NAMALWA (cell line): ENCODE data around the gene TRIM6.
"Not testable (repeated sequence)": the region's sequence is repeated elsewhere in the genome, so short reads cannot be mapped to it uniquely, and the experiment has no call there.

ENCODE experiments used
- DNase-seq: peaks from one replicate; pipeline ENCODE4 v3.0.0-alpha.2; 2015; ENCODE audit warnings: low spot score

Gene TRIM6

GRCh38 chr11:5604896-5605295, 8.5 kb downstream of the TRIM6 start:
- DNase-seq, result no peak

- no peak for DNase-seq
These were observed 9.4 kb downstream of the TRIM6 start for GRCh38 chr11:5605849-5606248.

- DNase-seq, result no peak
These were observed 12.4 kb downstream of the TRIM6 start for GRCh38 chr11:5608808-5609207.

DNA sequence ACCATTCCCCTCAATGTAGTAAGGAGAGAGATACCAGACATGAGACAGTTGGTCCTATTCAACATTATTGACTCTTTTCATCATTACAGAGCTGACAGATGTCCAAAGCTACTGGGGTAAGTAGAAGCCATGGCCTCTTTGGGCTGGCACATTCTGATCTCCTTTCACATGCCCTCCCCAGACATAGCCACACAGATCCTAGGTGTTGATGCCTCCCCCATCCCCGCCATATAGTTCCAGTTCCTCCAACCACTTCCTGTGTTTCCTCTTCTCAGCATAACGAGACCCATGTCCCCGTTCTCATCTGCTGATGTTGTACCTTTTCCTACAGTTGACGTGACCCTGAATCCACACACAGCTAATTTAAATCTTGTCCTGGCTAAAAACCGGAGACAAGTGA, 14.0 kb downstream of the TRIM6 start:
- no peak for DNase-seq

GRCh38 chr11:5611627-5612026, 15.2 kb downstream of the TRIM6 start:
- peak; percentile 41 for DNase-seq

DNA sequence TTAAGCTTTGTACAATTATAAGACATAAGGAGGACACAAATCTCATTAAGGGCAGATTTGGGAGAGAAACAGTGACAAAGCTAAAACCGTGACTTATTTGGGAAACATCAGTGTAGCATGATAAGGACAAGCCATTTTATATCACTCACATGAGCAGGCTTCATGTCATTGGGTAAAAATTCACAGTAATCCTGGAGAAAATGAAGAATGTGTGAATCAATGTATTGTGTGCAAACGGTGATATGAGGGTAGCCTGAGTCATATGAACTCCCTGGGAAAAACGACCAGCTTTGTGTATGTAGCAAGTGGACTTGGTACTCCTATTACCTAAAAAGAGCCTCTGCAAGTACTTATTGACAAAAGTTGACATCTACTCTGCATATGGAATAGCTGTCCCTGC, 22.4 kb downstream of the TRIM6 start:
- DNase-seq, result no peak

DNA sequence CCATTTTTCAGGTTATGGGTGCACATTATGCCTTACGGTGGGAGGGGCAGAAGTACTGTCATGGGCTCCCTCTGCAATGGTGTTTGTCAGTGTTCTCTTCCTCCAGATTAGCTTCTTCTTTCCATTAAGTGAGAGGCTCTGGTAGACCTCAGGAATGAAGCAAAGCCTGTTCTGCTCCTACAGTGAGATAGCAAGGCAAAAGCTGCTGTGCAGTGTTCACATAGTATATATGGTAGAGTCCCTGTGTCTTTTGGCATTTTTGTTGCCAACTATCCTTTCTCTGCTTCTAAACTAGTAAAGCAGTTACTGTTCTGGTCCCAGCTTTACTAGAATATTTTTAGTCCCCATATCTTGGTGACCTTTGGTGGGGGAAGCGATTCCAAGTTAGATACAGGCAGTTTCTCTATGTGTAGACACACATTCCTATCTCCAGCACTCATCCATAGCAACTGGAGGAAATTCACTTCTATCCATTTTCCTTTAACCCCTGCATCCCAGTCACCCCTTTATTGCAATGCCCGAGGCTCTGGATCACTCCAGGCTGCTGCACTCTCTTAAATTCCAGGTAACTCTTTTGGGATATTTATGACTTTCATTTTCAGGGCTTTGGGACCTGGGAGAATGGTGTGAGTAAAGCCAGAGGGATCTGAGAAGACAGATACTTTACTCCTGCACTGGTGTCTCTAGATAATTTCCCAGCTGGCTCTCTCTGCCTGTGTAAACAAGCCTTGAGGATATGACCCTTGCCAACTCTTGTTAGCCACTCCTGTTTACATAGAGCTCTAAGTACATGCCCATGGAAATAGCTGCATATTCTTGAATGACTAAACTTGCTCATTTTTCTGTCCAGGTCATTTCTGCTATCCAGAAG, 24.4 kb downstream of the TRIM6 start:
- no peak for DNase-seq

DNA sequence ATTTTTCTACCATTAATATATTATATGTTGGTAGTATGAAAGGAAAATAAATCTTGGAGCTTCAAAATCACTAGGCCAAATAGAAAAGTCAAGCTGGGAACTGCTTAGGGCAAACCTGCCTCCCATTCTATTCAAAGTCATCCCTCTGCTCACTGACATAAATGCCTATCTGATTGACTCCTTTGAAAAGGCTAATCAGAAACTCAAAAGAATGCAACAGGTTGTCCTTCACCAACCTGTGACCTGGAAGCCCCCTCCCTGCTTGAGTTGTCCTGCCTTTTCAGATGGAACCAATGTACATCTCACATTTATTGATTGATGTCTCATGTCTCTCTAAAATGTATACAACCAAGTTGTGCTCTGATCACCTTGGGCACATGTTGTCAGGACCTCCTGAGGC, 25.1 kb downstream of the TRIM6 start:
- no peak for DNase-seq

DNA sequence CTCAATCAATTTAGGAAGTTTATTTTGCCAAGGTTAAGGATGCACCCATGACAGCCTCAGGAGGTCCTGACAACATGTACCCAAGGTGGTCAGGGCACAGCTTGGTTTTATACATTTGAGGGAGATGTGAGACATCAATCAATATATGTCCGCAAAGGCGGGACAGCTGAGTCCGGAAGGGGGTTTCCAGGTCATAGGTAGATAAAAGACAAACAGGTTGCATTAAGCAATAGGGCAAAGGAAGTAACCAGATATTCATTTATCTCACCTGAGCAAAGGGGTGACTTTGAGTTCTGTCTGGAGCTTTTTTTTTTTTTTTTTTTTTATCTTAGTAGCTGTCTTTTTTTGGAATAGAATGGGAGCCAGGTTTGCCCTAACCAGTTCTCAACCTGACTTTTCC, 26.4 kb downstream of the TRIM6 start:
- no peak for DNase-seq

GRCh38 chr11:5624489-5625279, 28.2 kb downstream of the TRIM6 start, which contains the start of gene TRIM34:
TRIM34 (plus strand) TSS chr11:5625001; CDS start chr11:5632332, 7,331 bp downstream.
- DNase-seq, result peak; percentile 95

DNA sequence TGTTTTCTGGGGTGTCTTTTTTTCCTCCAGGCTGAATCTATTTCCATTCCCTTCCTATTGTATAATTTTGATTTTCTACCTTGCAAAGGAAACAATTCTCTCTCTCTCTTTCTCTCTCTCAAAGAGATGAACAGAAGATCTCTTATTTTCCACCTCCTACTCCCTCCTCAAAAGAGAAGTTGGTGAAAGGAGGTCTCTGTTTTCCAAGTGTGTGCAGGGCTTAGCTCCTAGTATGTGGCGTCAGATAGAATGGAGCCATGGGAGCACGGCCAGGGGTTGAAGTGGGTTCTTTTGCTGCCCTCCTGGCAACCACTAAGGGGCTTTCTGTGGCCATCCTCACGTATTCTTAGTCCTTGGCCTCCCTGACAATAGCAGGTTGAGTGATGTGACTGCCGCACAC, 28.8 kb downstream of the TRIM6 start:
- DNase-seq, result no peak

- no peak for DNase-seq
These were observed 29.8 kb downstream of the TRIM6 start for GRCh38 chr11:5626196-5626595.

DNA sequence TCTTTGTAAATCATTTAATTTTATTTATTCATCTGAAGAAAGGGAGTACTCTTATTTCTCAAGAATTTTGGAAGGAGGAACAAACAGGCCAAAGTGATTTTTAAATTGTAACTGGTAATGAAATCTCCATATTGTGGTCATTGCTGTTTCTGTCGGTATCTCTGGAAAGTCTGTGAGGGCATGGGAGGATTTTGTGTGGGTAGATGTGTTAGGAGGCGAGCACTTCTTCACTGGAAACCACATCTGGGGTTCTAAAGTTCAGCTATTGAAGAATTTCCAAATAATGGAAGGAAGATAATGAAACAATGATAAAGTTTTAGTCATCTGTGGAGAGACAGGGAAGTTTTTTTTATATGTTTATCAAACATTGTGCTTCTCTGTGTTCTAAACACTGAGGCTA, 35.0 kb downstream of the TRIM6 start:
- DNase-seq, result no peak

GRCh38 chr11:5631969-5632635, 35.7 kb downstream of the TRIM6 start:
- DNase-seq, result peak; percentile 49

DNA sequence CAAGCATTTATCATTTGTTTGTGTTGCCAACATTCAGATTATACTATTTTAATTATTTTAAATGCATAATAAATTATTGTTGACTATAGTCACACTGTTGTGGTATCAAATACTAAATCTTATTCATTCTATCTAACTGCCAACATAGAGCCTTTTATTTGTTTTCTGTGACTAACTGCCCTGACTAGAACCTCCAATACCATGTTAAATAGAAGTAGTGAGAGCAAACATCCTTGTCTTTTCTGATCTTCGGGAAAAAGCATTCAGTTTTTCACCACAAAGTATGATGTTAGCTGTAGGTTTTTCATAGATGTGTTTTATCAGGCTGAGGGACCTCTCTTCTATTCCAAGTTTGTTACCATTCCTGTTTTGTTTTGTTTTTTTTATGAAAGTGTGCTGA, 43.5 kb downstream of the TRIM6 start:
- no peak for DNase-seq

DNA sequence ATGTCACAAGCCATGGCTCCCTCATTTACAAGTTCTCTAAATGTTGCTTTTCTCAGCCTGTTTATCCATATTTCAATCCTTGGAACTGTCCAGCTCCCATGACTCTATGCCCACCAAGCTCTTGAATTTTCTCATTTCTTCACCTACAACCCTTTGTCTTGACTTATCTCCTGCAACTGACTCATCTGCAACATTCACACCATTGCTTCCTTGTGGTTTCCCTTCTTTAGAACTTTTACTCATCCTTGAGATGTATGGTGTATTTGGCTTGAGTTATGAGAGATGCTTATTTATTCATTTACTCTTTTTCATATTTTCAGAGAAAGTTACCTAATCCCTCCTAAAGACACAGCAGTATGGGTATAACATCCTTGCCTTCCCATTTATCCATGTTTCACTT, 47.1 kb downstream of the TRIM6 start:
- DNase-seq, result no peak

- DNase-seq, result no peak
These were observed 49.7 kb downstream of the TRIM6 start for GRCh38 chr11:5646139-5646538.

GRCh38 chr11:5655474-5655873, 59.0 kb downstream of the TRIM6 start:
- DNase-seq, result no peak

DNA sequence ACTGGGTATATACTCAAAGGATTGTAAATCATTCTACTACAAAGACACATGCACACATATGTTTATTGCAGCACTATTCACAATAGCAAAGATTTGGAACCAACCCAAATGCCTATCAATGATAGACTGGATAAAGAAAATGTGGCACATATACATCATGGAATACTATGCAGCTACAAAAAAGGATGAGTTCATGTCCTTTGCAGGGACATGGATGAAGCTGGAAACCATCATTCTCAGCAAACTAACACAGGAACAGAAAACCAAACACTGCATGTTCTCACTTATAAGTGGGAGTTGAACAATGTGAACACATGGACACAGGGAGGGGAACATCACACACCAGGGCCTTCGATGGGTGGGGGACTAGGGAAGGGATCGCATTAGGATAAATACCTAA, 60.5 kb downstream of the TRIM6 start:
- not testable (repeated sequence) for DNase-seq

GRCh38 chr11:5658318-5658717, 61.9 kb downstream of the TRIM6 start:
- DNase-seq, result no peak
